Uterus (tissue), 2 donors: Measurements from ENCODE around the gene KCNQ2.

ENCODE experiments used
- CTCF ChIP-seq, 4 experiments: fragments of 200-600 bp in 2 of 4; fragments of 450-650 bp in 2 of 4; sonication (generic) in 2 of 4; IDR thresholded peaks; one replicate each; pipeline ENCODE4 v1.5.1; 2016 to 2019; ENCODE audit warnings: antibody characterized with exemption in 4 of 4, mild to moderate bottlenecking in 2 of 4, moderate library complexity in 1 of 4
- POLR2A ChIP-seq, 2 donors: fragments of 450-650 bp; IDR thresholded peaks; one replicate each; pipeline ENCODE4 v1.6.1; 2016; ENCODE audit warnings: antibody characterized with exemption in 2 of 2, mild to moderate bottlenecking in 1 of 2, moderate library complexity in 1 of 2

- TF ChIP-seq CTCF (IDR thresholded peaks at IDR 0.05): no peak
- TF ChIP-seq POLR2A (IDR thresholded peaks at IDR 0.05): no peak
Measured at GRCh38 chr20:63484236-63484635, 11.8 kb upstream of the KCNQ2 start.
